Measurements from ENCODE around the gene SEC62. TPM values are rescaled to one million over a fixed set of nuclear protein-coding genes. Genes with fewer than 3 reads are reported as not detected.

The SEC62 gene
- total and polyA plus RNA-seq, 2 experiments from 2014 or later, result 23.6 to 306 TPM

DNA sequence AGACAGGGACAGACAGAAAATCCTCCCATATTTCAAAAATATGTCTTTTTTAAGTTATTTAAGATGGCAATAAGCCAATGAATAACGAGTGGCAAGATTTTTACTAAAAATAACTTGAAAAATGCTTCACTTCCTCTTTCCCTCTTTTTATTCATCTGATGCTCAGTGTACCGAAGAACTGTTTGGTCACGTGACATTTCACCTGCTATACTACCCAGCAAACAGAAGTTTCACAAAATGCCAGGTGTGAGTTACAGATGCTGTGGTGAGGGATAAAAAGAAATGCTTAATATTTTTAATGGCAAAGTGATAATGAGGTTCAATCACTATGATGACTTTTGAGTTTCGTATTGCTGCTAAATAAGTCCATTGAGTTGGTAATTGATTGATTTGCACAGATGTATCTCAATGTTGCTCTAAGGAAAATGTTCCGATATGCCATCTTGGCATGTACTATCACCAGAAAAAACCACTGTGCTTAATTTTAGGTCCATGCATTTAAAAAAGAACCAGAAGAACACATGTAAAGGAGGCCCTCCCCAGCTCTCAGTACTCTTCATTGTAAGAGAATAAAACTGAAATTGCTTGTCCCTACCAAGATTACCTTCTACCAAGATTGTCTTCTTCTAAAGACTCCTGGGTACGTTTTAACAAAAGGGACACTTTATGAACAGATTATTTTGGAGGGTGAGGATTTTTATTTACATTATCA lies 26.0 kb upstream of the SEC62 start:
- no peak for TF ChIP-seq CREB1 (CRISPR knock-in tag; IDR thresholded peaks at IDR 0.05; ENCODE audit: low read depth)
- TF ChIP-seq EZH2 (IDR thresholded peaks at IDR 0.05; ENCODE audit: low read depth, unreplicated experiment), result no peak
- no peak for TF ChIP-seq POLR2AphosphoS5 (IDR thresholded peaks at IDR 0.05; ENCODE audit: low read depth)
- TF ChIP-seq, protein P1, sequence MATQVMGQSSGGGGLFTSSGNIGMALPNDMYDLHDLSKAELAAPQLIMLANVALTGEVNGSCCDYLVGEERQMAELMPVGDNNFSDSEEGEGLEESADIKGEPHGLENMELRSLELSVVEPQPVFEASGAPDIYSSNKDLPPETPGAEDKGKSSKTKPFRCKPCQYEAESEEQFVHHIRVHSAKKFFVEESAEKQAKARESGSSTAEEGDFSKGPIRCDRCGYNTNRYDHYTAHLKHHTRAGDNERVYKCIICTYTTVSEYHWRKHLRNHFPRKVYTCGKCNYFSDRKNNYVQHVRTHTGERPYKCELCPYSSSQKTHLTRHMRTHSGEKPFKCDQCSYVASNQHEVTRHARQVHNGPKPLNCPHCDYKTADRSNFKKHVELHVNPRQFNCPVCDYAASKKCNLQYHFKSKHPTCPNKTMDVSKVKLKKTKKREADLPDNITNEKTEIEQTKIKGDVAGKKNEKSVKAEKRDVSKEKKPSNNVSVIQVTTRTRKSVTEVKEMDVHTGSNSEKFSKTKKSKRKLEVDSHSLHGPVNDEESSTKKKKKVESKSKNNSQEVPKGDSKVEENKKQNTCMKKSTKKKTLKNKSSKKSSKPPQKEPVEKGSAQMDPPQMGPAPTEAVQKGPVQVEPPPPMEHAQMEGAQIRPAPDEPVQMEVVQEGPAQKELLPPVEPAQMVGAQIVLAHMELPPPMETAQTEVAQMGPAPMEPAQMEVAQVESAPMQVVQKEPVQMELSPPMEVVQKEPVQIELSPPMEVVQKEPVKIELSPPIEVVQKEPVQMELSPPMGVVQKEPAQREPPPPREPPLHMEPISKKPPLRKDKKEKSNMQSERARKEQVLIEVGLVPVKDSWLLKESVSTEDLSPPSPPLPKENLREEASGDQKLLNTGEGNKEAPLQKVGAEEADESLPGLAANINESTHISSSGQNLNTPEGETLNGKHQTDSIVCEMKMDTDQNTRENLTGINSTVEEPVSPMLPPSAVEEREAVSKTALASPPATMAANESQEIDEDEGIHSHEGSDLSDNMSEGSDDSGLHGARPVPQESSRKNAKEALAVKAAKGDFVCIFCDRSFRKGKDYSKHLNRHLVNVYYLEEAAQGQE (IDR thresholded peaks at IDR 0.05; ENCODE audit: unreplicated experiment), result no peak
- no peak for TF ChIP-seq ZNF462 (CRISPR knock-in tag; IDR thresholded peaks at IDR 0.05)
- no peak for TF ChIP-seq ZNF331 (CRISPR knock-in tag; IDR thresholded peaks at IDR 0.05; ENCODE audit: low read depth)
- TF ChIP-seq NANOG (IDR thresholded peaks at IDR 0.05; ENCODE audit: borderline replicate concordance), result no peak
- TF ChIP-seq STAT1 (IDR thresholded peaks at IDR 0.05; ENCODE audit: unreplicated experiment), result no peak
- TF ChIP-seq JUNB (IDR thresholded peaks at IDR 0.05; ENCODE audit: unreplicated experiment), result no peak

More for the DNA sequence above, 26.0 kb upstream of the SEC62 start:
- H3K4me2 ChIP-seq, result no peak overlapping the region
- peaks cover 2% of the 10 kb centered on the region for H3K27me3 Mint-ChIP-seq (ENCODE audit: insufficient read depth, low read depth, poor library complexity)
- H3K4me1 Mint-ChIP-seq, result peaks cover 8% of the 10 kb centered on the region; the same call in 2 of the 3 replicates
- no peak overlapping the region for H3K4me3 Mint-ChIP-seq
- no peaks in the 10 kb centered on the region for H4K20me1 ChIP-seq (replicated peaks; ENCODE audit: insufficient read depth)
- H3K27ac Mint-ChIP-seq, result no peak overlapping the region
- no peaks in the 10 kb centered on the region for H3K27me3 ChIP-seq (ENCODE audit: insufficient read depth)
- no peaks in the 10 kb centered on the region for H3F3A ChIP-seq (replicated peaks; ENCODE audit: low read depth)
- H3K27ac ChIP-seq (ENCODE audit: low read depth), result no peak overlapping the region
- H3K36me3 Mint-ChIP-seq (ENCODE audit: low read depth), result no peaks in the 10 kb centered on the region
- H3K79me2 ChIP-seq (replicated peaks; ENCODE audit: insufficient read depth), result no peaks in the 10 kb centered on the region
- ATAC-seq (no peak), DNase-seq (ENCODE audit: low spot score) (no peak)
- H3K9me3 Mint-ChIP-seq, result peaks cover 3% of the 10 kb centered on the region; the same call in 1 of the 3 replicates
- H3K9me2 ChIP-seq (ENCODE audit: insufficient read depth), result no peaks in the 10 kb centered on the region
- no peak overlapping the region for H2AFZ ChIP-seq
- no peak overlapping the region for H3K4me3 ChIP-seq
- H3K36me3 ChIP-seq (ENCODE audit: insufficient read depth), result no peaks in the 10 kb centered on the region; the same call in 1 of the 2 replicates
- H3K4me1 ChIP-seq (ENCODE audit: insufficient read depth), result no peaks in the 10 kb centered on the region; the same call in 1 of the 2 replicates

All from GM23338 (cell line).